Activated CD8-positive, alpha-beta memory T cell treated with anti-CD3 and anti-CD28 coated beads, Interleukin-2, amount 10 ng/mL, durations not matched to agents 7 days and 5 days (primary cell): ENCODE results near the gene RPL32. TPM values are rescaled to one million over a fixed set of nuclear protein-coding genes. Genes with fewer than 3 reads are reported as not detected.
A peak's percentile ranks its signal among the peaks of the same experiment; 100 is the strongest.

Experiments
- ATAC-seq: fragments of 150-1000 bp; cut with Tn5 transposase; one replicate; pipeline ENCODE4 v1.10.0; 2021; ENCODE audit warnings: moderate library complexity
- CTCF ChIA-PET: fragments of 350-600 bp; sonication (Branson Sonifier 250); formaldehyde crosslinking; loops from one replicate; lab custom pipeline; 2021; ENCODE audit warnings: antibody characterized with exemption; lab: Charles Lee
- DNase-seq: peaks from one replicate; pipeline ENCODE4 v3.0.0-alpha.2; 2020
- H3K27ac Mint-ChIP-seq: one replicate; pipeline ENCODE4 v1.8.0; 2021; ENCODE audit warnings: mild to moderate bottlenecking, mixed read lengths
- H3K27me3 Mint-ChIP-seq: one replicate; pipeline ENCODE4 v1.8.0; 2021; ENCODE audit warnings: mixed read lengths
- H3K36me3 Mint-ChIP-seq: one replicate; pipeline ENCODE4 v1.8.0; 2021; ENCODE audit warnings: mild to moderate bottlenecking, mixed read lengths
- H3K4me1 Mint-ChIP-seq: one replicate; pipeline ENCODE4 v1.8.0; 2021; ENCODE audit warnings: mixed read lengths
- H3K4me3 Mint-ChIP-seq: one replicate; pipeline ENCODE4 v1.8.0; 2021; ENCODE audit warnings: mild to moderate bottlenecking, moderate library complexity, mixed read lengths
- H3K9me3 Mint-ChIP-seq: one replicate; pipeline ENCODE4 v1.8.0; 2022; ENCODE audit warnings: low read depth, mixed read lengths
- total RNA-seq, 2 experiments: library from RNA; stranded (reverse); gene quantifications; one replicate each; pipeline ENCODE4 v1.2.3, GENCODE V29; 2021

Gene RPL32
- total RNA-seq, 2 experiments from 2014 or later, result 1,759 to 1,893 TPM

DNA sequence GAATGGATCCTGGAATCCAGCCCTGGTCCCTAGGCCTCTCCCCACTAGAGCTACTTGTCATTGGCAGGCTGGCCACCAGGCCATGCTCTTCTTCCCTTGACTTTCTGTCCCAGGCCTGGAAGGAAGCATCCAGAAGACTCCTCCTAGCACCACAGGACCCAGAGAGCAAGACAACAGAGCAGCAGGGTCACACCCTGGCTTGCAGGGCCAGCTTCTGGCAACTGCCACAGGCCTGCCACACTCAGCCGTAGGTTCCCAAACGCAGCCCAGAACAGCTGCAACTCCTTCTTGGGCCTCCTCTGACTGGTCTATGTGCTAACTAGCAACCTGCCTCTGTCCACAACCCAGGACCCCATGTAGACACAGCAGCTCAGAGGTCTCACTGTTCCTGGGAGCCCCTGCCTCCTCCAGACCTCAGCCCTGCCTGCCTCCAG lies 36.8 kb upstream of the RPL32 start:
- ATAC-seq (no peak), DNase-seq (no peak)
- Mint-ChIP-seq H3K4me1 (no peaks in the 10 kb centered on the region), H3K9me3 (no peaks in the 10 kb centered on the region), H3K27ac (no peak overlapping the region), H3K36me3 (no peaks in the 10 kb centered on the region), H3K27me3 (peaks cover 25% of the 10 kb centered on the region), H3K4me3 (no peak overlapping the region)
- CTCF ChIA-PET, result interaction anchor here (1.0 to 3.9 kb wide), 5 partner anchors 9 to 106 kb away, joined by 4 to 13 read pairs (median 4); partner anchors contain the start of gene RPL32

DNA sequence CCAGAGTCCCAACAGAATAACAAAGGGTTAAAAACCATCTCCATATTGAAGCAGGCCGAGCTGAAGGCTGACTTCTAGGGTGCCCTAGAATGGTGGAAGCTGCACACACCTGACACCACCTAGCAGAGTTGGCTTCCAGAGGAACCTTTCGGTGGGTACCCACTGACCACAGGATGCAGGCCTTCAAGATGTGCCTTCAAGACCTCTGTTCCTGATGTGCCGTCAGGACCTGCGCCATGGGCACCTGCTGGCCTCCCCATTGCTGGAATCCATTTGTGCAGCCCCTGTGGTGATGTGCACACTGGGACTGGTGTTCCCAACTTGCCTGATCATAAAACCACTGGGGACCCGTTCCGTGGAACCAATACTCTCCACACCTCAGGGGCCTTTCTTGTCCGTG lies 35.7 kb upstream of the RPL32 start:
- Mint-ChIP-seq H3K36me3 (no peaks in the 10 kb centered on the region), H3K27me3 (peaks cover 22% of the 10 kb centered on the region), H3K4me3 (no peak overlapping the region), H3K27ac (no peak overlapping the region), H3K9me3 (no peaks in the 10 kb centered on the region), H3K4me1 (no peaks in the 10 kb centered on the region)
- CTCF ChIA-PET, result interaction anchor here (1.5 to 3.9 kb wide), 3 partner anchors 10 to 107 kb away, joined by 4 to 13 read pairs (median 5); no protein-coding TSS in a partner anchor
- DNase-seq (no peak), ATAC-seq (no peak)

DNA sequence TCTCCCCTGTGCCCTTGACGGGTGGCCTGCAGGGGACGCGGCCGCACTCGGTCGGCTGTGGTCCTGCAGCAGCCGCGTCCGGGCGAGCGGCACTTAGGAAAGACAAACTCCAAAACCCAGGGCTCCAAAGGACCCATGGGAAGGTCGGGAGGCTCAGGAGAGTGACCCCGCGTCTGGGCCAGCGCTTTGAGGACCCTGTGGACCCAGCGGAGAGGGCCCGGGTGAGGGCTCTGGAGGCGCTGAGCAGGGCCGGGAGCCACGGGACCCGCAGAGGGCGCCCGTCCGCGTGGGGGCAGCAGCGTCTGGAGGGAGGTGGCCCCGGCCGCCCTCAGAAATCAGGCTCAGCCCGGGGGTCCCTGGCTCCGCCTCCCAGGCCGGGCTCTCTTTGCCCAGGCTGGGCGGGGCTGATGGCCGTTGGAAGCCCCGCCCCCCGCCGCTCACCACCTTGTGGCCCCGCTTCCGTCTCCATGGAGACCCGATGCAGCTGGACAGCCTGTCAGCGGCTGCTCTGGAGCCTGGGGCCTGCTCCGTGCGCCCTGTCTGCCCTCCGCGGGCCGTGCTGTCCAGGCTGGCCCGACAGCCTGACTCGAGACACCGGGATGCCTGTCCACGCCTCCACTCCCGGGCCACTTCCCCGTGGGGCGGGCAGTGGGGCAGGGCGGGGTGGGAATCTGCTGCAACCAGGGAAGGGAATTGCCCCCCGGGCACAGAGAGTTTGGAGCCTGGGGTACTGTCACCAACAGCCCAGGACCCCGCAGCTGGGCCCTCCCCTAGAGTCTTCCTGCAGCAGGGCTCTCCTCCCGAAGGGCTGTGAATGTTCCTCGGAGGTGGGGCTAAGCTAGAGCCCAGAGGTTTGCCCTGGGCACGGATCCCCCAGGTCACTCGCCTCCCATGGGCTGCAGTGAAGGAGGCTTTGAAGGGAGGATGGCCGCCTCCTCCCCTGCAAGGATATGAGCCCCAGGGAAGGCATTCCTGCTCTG lies 34.8 kb upstream of the RPL32 start:
- ATAC-seq (peak; percentile 49), DNase-seq (no peak)
- Mint-ChIP-seq H3K36me3 (no peaks in the 10 kb centered on the region), H3K4me3 (no peak overlapping the region), H3K27ac (no peak overlapping the region), H3K27me3 (peaks cover 19% of the 10 kb centered on the region), H3K9me3 (no peaks in the 10 kb centered on the region), H3K4me1 (peaks cover 3% of the 10 kb centered on the region)
- CTCF ChIA-PET, result interaction anchor here (1.2 to 3.9 kb wide), 4 partner anchors 11 to 17 kb away, joined by 3 to 13 read pairs (median 6); no protein-coding TSS in a partner anchor

DNA sequence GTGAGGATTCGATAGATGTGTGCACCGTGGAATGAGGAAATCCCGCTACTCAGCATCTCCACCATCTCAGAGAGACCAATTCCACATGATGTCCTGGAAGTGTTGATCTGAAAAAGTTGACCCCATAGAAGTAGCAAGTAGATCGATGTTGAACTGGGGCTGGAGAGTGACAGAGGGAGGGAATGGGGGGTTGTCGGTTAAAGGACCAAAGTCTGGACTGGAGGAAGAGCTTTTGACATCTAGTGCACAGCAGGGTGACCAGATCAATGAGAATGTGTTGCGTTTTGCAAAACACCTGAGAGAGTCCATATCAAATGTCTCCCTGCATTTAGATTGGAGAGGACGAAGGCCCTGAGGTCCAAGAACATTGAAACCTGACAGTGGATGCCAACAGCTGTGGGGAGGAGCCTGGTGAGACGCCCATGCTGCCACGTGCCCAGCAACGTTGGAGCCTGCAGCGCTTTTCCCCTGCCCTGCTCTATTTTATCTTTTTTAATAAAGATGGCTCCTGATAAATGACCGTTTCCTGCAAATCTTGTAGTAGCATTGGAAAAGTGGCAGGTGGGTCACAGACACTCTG lies 30.1 kb upstream of the RPL32 start:
- no peak for DNase-seq
- no peak for ATAC-seq
- peaks cover 21% of the 10 kb centered on the region for H3K4me1 Mint-ChIP-seq

DNA sequence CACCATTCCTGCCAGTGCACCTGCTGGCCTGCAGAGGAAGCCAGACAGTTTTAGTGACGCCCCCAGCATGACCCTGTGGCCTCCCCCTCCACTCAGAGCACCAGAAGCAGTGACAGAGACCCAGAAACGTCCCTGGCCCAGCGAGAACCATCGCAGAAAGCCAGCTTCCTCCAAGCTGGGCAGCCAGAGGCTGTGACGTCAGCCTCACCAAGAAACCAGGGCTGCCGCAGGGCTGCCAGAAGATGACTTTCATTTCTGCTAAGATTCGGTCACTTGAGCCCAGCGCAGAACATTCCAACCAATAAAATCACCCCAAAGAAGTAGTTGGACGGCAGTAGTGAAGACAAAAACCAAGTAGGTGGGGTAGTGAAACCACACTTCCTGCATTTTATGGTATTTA lies 29.6 kb upstream of the RPL32 start:
- ATAC-seq, result peak; percentile 73
- peak overlapping the region; percentile 21 for H3K4me3 Mint-ChIP-seq

More for the DNA sequence above, 30.1 kb upstream of the RPL32 start:
- CTCF ChIA-PET, result interaction anchor here (1.7 to 6.0 kb wide), 3 partner anchors 18 to 112 kb away, joined by 4 to 88 read pairs (median 6); no protein-coding TSS in a partner anchor
- no peaks in the 10 kb centered on the region for H3K36me3 Mint-ChIP-seq
- no peak overlapping the region for H3K27ac Mint-ChIP-seq
- H3K4me3 Mint-ChIP-seq, result no peak overlapping the region
- H3K9me3 Mint-ChIP-seq, result no peaks in the 10 kb centered on the region
- peaks cover 28% of the 10 kb centered on the region for H3K27me3 Mint-ChIP-seq

DNA sequence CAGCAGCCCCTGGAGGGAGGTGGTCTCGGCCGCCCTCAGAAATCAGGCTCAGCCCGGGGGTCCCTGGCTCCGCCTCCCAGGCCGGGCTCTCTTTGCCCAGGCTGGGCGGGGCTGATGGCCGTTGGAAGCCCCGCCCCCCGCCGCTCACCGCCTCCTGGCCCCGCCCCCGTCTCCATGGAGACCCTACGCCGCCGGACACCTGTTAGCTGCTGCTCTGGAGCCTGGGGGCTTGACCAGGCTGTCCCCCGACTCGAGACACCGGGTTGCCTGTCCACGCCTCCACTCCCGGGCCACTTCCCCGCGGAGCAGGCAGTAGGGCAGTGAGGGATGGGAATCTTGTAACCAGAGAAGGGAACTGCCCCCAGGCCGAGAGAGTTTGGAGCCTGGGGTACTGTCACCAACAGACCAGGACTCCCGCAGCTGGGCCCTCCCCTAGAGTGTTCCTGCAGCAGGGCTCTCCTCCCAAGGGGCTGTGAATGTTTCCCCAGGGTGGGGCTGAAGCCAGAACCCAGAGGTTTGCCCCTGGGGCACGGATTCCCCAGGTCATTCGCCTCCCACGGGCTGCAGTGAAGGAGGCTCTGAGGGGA lies 27.8 kb upstream of the RPL32 start:
- DNase-seq (peak; percentile 58), ATAC-seq (peak; percentile 38)
- no peak overlapping the region for H3K27ac Mint-ChIP-seq
- no peak overlapping the region for H3K4me3 Mint-ChIP-seq
- peaks cover 18% of the 10 kb centered on the region for H3K27me3 Mint-ChIP-seq
- CTCF ChIA-PET, result interaction anchor here (0.6 to 6.0 kb wide), 9 partner anchors 10 to 559 kb away, joined by 3 to 88 read pairs (median 6); partner anchors contain the start of gene RPL32
- H3K4me1 Mint-ChIP-seq, result peaks cover 21% of the 10 kb centered on the region
- no peaks in the 10 kb centered on the region for H3K36me3 Mint-ChIP-seq
- H3K9me3 Mint-ChIP-seq, result no peaks in the 10 kb centered on the region

More for the DNA sequence above, 29.6 kb upstream of the RPL32 start:
- CTCF ChIA-PET, result interaction anchor here (1.7 to 6.0 kb wide), 3 partner anchors 19 to 113 kb away, joined by 4 to 88 read pairs (median 6); no protein-coding TSS in a partner anchor
- Mint-ChIP-seq H3K27ac (peak overlapping the region; percentile 53), H3K36me3 (no peaks in the 10 kb centered on the region), H3K4me1 (peaks cover 21% of the 10 kb centered on the region), H3K9me3 (no peaks in the 10 kb centered on the region), H3K27me3 (peaks cover 28% of the 10 kb centered on the region)
- peak; percentile 81 for DNase-seq

DNA sequence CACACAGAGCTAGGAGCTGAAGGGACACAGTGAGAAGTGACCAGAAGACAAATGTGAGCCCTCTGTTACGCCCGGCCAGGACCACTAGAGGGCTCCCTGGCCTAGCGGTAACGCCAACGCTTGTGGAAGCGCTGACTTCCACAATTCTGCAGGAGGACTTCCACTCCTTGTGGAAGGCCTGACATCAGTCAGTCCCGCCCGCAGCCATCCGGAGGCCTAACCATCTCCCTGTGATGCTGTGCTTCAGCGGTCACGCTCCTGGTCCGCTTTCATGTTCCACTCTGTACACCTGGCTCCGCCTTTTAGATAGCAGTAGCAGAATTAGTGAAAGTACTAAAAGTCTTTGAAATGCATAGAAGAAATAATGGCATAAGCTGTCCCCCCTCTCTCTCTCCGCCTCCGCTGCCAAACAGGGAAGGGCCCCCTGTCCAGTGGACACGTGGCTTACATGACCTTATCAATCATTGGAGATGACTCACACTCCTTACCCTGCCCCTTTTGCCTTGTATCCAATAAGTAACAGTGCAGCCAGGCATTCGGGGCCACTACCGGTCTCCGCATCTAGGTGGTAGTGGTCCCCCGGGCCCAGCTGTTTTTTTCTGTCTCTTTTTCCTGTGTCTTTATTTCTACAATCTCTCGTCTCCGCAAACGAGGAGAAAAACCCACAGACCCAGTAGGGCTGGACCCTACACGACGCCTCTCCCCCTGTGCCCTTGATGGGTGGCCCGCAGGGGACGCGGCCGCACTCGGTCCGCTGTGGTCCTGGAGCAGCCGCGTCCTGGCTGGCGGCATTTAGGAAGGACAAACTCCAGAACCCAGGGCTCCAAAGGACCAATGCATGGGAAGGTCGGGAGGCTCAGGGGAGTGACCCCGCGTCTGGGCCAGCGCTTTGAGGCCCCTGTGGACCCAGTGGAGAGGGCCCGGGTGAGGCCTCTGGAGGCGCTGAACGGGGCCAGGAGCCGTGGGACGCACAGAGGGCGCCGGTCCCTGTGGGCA lies 27.0 kb upstream of the RPL32 start:
- Mint-ChIP-seq H3K27me3 (peaks cover 18% of the 10 kb centered on the region), H3K4me1 (peaks cover 21% of the 10 kb centered on the region), H3K36me3 (no peaks in the 10 kb centered on the region), H3K4me3 (peak overlapping the region; percentile 62), H3K9me3 (no peaks in the 10 kb centered on the region), H3K27ac (no peak overlapping the region)
- DNase-seq (peak; percentile 73), ATAC-seq (peak; percentile 72)
- CTCF ChIA-PET, result interaction anchor here (0.9 to 6.0 kb wide), 15 partner anchors 10 to 584 kb away, joined by 3 to 88 read pairs (median 5); partner anchors contain the start of gene RPL32

DNA sequence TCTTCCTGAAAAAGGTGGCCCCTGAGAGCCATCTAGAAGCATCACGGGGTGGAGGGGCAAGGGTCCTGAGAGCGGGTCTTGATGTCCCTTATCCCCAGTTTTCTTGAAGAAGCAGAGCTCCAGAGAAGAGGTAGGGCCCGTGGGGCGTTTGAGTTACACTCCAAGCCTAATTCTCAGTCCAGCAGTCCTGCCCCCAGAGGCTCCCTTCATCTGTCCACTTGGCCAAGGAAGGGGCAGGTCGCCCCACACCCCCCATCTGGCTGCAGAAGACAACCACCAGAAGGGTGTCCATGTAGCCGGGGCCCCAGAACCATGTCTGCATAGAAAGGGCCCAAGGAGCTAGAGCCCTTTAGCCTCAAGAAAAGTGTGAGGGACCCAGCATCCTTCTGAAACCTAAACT lies 25.5 kb upstream of the RPL32 start:
- CTCF ChIA-PET, result interaction anchor here (1.2 to 6.0 kb wide), 4 partner anchors 17 to 147 kb away, joined by 3 to 88 read pairs (median 12); no protein-coding TSS in a partner anchor
- Mint-ChIP-seq H3K27ac (no peak overlapping the region), H3K4me1 (peaks cover 21% of the 10 kb centered on the region), H3K36me3 (no peaks in the 10 kb centered on the region), H3K27me3 (peaks cover 18% of the 10 kb centered on the region), H3K4me3 (no peak overlapping the region), H3K9me3 (no peaks in the 10 kb centered on the region)
- ATAC-seq, result no peak
- DNase-seq, result no peak

DNA sequence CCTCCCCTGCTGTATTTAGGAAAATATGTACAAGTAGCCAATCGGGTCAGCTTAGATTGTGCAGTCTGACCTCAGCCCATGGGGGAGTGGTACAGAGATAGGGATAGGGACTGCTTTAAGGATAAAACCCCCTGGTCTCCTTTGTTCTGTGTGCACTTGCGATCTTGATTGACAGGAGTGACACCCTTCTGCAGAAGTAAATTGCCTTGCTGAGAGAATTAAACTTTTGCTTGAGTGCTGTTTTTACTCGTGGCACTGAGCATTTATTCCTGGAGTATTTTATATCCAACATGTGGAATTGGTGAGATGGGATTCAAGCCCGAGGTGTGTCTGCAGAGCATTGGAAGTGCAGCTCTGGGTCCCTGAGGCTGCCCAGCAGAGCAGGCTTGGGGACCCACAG lies 23.9 kb upstream of the RPL32 start:
- Mint-ChIP-seq H3K4me3 (no peak overlapping the region), H3K36me3 (no peaks in the 10 kb centered on the region), H3K9me3 (no peaks in the 10 kb centered on the region), H3K27me3 (peaks cover 15% of the 10 kb centered on the region), H3K4me1 (peaks cover 12% of the 10 kb centered on the region), H3K27ac (no peak overlapping the region)
- CTCF ChIA-PET, result interaction anchor here (0.6 to 1.2 kb wide), 2 partner anchors 16 to 118 kb away, joined by 4 to 5 read pairs; no protein-coding TSS in a partner anchor
- no peak for DNase-seq
- ATAC-seq, result no peak

DNA sequence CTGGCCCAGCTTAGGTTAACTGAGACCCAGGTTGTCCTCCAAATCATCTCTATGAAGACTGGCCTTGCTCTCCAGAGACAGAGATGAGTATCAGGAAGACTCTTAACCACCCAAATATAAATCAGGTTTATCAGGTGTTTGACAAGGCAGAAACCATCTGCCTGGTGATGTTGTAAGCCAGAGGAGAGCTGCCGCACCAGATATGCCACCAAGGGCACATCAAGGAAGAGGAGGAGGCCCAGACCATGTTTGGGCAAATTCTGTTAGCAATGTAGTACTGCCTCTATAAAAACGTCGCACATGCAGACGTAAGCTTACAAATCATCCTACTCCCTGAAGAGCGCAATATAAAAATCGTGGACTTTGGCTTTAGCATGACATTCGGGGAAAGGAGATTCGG lies 21.0 kb upstream of the RPL32 start:
- Mint-ChIP-seq H3K4me3 (no peak overlapping the region), H3K27ac (no peak overlapping the region), H3K4me1 (peaks cover 1% of the 10 kb centered on the region), H3K9me3 (no peaks in the 10 kb centered on the region), H3K36me3 (no peaks in the 10 kb centered on the region), H3K27me3 (peaks cover 4% of the 10 kb centered on the region)
- CTCF ChIA-PET, result interaction anchor here (1.4 to 1.8 kb wide), 3 partner anchors 20 to 122 kb away, joined by 4 to 6 read pairs (median 5); no protein-coding TSS in a partner anchor
- no peak for DNase-seq
- no peak for ATAC-seq

DNA sequence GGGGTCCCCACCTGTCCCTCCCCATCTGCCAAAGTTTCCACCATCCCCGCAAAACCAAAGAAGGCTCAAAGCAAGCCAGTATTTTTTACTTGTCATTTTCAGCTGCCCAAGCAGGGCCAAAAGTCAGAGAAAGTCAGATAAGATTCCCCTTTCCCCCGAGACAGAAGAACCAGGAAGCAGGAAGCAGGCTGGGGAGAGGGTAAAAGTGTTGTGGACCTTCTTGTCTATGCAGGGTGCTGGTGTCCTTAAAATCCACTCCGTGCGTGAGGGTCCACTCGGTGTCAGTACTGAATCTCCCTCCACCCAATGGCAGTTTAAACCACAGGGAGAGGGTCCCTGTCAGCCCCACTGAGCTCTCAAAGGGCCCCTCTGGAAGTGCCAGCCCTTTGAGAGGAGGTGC lies 20.2 kb upstream of the RPL32 start:
- no peak overlapping the region for H3K4me3 Mint-ChIP-seq
- DNase-seq, result no peak
- H3K36me3 Mint-ChIP-seq, result no peaks in the 10 kb centered on the region
- H3K27ac Mint-ChIP-seq, result no peak overlapping the region
- ATAC-seq, result no peak
- H3K27me3 Mint-ChIP-seq, result peaks cover 4% of the 10 kb centered on the region
- H3K4me1 Mint-ChIP-seq, result peaks cover 1% of the 10 kb centered on the region
- CTCF ChIA-PET, result interaction anchor here (1.4 to 1.8 kb wide), 2 partner anchors 30 to 123 kb away, joined by 4 to 6 read pairs; no protein-coding TSS in a partner anchor
- H3K9me3 Mint-ChIP-seq, result no peaks in the 10 kb centered on the region

DNA sequence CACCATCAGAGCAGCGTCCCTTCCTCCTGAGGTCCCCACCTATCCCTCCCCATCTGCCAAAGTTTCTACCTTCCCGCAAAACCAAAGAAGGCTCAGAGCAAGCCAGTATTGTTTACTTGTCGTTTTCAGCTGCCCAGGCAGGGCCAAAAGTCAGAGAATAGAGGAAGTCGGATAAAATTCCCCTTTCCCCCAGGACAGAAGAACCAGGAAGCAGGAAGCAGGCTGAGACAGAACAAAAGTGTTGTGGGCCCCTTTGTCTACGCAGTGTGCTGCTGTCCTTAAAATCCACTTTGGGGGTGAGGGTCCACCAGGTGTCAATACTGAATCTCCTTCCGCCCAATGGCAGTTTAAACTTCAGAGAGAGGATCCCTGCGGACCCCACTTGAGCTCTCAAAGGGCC lies 18.5 kb upstream of the RPL32 start:
- CTCF ChIA-PET, result no interaction called here
- Mint-ChIP-seq H3K4me1 (peaks cover 1% of the 10 kb centered on the region), H3K4me3 (no peak overlapping the region), H3K36me3 (no peaks in the 10 kb centered on the region), H3K9me3 (no peaks in the 10 kb centered on the region), H3K27me3 (peaks cover 9% of the 10 kb centered on the region), H3K27ac (no peak overlapping the region)
- no peak for ATAC-seq
- DNase-seq, result no peak
